Mesenchymal stem cell (in vitro differentiated cells and primary cell): ENCODE measurements around the gene ZNF317.
A peak's percentile ranks its signal among the peaks of the same experiment; 100 is the strongest.

Experiments used
- DNase-seq: peaks from one replicate; pipeline ENCODE4 v3.0.0-alpha.2; 2013
- H2AFZ ChIP-seq: one replicate; pipeline ENCODE4 v1.6.1; 2013; ENCODE audit warnings: low read depth, mild to moderate bottlenecking, control low read depth, inconsistent platforms, low read length, moderate library complexity
- H2AK5ac ChIP-seq: 2 replicates; pipeline ENCODE4 v1.6.1; 2013; ENCODE audit warnings: low read length, moderate library complexity, mild to moderate bottlenecking, inconsistent platforms; ENCODE audit not compliant: severe bottlenecking
- H2BK120ac ChIP-seq: one replicate; pipeline ENCODE4 v1.6.1; 2013; ENCODE audit warnings: low read depth, mild to moderate bottlenecking, inconsistent platforms, low read length, moderate library complexity
- H2BK12ac ChIP-seq, 2 experiments: one replicate each; pipeline ENCODE4 v1.6.1; 2013; ENCODE audit warnings: inconsistent platforms in 2 of 2, low read length in 2 of 2, mild to moderate bottlenecking in 2 of 2, moderate library complexity in 2 of 2, control low read depth in 1 of 2
- H2BK15ac ChIP-seq: one replicate; pipeline ENCODE4 v1.6.1; 2013; ENCODE audit warnings: mild to moderate bottlenecking, low read depth, inconsistent platforms; ENCODE audit not compliant: poor library complexity, severe bottlenecking
- H2BK5ac ChIP-seq: 2 replicates; pipeline ENCODE4 v1.6.1; 2013; ENCODE audit warnings: low read depth, mild to moderate bottlenecking, low read length, control low read depth, inconsistent platforms; ENCODE audit not compliant: poor library complexity, severe bottlenecking
- H3K14ac ChIP-seq, 2 experiments: one replicate each; pipeline ENCODE4 v1.6.1; 2013; ENCODE audit warnings: inconsistent platforms in 2 of 2, low read length in 2 of 2, control low read depth in 1 of 2, mild to moderate bottlenecking in 1 of 2, moderate library complexity in 1 of 2
- H3K18ac ChIP-seq, 2 experiments: one replicate each; pipeline ENCODE4 v1.6.1; 2013; ENCODE audit warnings: inconsistent platforms in 2 of 2, low read length in 2 of 2, control low read depth in 1 of 2, low read depth in 1 of 2, mild to moderate bottlenecking in 1 of 2
- H3K23ac ChIP-seq, 2 experiments: one replicate each; pipeline ENCODE4 v1.6.1; 2013; ENCODE audit warnings: inconsistent platforms in 2 of 2, low read length in 2 of 2, mild to moderate bottlenecking in 2 of 2, moderate library complexity in 2 of 2, control low read depth in 1 of 2
- H3K27ac ChIP-seq: 2 replicates; pipeline ENCODE4 v1.5.1; 2013; ENCODE audit warnings: mild to moderate bottlenecking, moderate library complexity, low read length, control low read depth, inconsistent platforms; ENCODE audit not compliant: poor library complexity, severe bottlenecking
- H3K27me3 ChIP-seq, 2 experiments: 2 replicates each; pipeline versions ENCODE4 v1.6.1 to v1.7.0; 2013; ENCODE audit warnings: low read length in 2 of 2, mild to moderate bottlenecking in 2 of 2, moderate library complexity in 2 of 2, control low read depth in 1 of 2, inconsistent platforms in 1 of 2; ENCODE audit not compliant: control insufficient read depth in 1 of 2, insufficient read depth in 1 of 2
- H3K36me3 ChIP-seq, 2 experiments: 2 replicates each; pipeline versions ENCODE4 v1.6.1 to v1.7.0; 2013; ENCODE audit warnings: low read length in 2 of 2, control low read depth in 1 of 2, inconsistent platforms in 1 of 2, low read depth in 1 of 2, mild to moderate bottlenecking in 1 of 2; ENCODE audit not compliant: insufficient read depth in 2 of 2, control insufficient read depth in 1 of 2
- H3K4ac ChIP-seq, 2 experiments: one replicate each; pipeline ENCODE4 v1.6.1; 2013; ENCODE audit warnings: inconsistent platforms in 2 of 2, low read length in 2 of 2, mild to moderate bottlenecking in 2 of 2, moderate library complexity in 2 of 2, control low read depth in 1 of 2, low read depth in 1 of 2
- H3K4me1 ChIP-seq: 2 replicates; pipeline ENCODE4 v1.6.1; 2013; ENCODE audit warnings: low read depth, low read length, control low read depth; ENCODE audit not compliant: control insufficient read depth, insufficient read depth
- H3K4me2 ChIP-seq: 2 replicates; pipeline ENCODE4 v1.6.1; 2013; ENCODE audit warnings: low read length, mild to moderate bottlenecking, inconsistent platforms; ENCODE audit not compliant: poor library complexity, severe bottlenecking
- H3K4me3 ChIP-seq, 2 experiments: 2 replicates each; pipeline versions ENCODE4 v1.5.1 to v1.7.0; 2013; ENCODE audit warnings: low read length in 2 of 2, mild to moderate bottlenecking in 2 of 2, control low read depth in 1 of 2, low read depth in 1 of 2; ENCODE audit not compliant: insufficient read depth in 1 of 2
- H3K79me1 ChIP-seq: replicated peaks from 2 replicates; pipeline ENCODE4 v1.6.1; 2013; ENCODE audit warnings: mild to moderate bottlenecking, control low read depth, low read length, inconsistent platforms; ENCODE audit not compliant: poor library complexity, severe bottlenecking
- H3K9ac ChIP-seq: 2 replicates; pipeline ENCODE4 v1.7.0; 2013; ENCODE audit warnings: mild to moderate bottlenecking, low read length, moderate library complexity
- H3K9me3 ChIP-seq: 2 replicates; pipeline ENCODE4 v1.7.0; 2013; ENCODE audit warnings: mild to moderate bottlenecking, low read length; ENCODE audit not compliant: control insufficient read depth
- H4K8ac ChIP-seq: one replicate; pipeline ENCODE4 v1.6.1; 2013; ENCODE audit warnings: inconsistent platforms, mild to moderate bottlenecking, low read length, moderate library complexity
- H4K91ac ChIP-seq: one replicate; pipeline ENCODE4 v1.6.1; 2013; ENCODE audit warnings: mild to moderate bottlenecking, low read length, inconsistent platforms
- WGBS: methylation state at CpG from one replicate; pipeline ENCODE4 v1.1.7; 2013; ENCODE audit warnings: mixed read lengths; 5-methylcytosine and 5-hydroxymethylcytosine counted together

Gene ZNF317

GRCh38 chr19:9132422-9132821 lies 7.8 kb upstream of the ZNF317 start:
- no peak overlapping the region for H2BK120ac ChIP-seq
- H3K4me3 ChIP-seq, result no peak overlapping the region
- no peaks in the 10 kb centered on the region for H3K79me1 ChIP-seq
- H3K4ac ChIP-seq, result no peak overlapping the region
- H3K9me3 ChIP-seq, result no peaks in the 10 kb centered on the region
- H2AK5ac ChIP-seq, result no peak overlapping the region
- H4K91ac ChIP-seq, result no peak overlapping the region
- no peak overlapping the region for H2BK12ac ChIP-seq
- H3K36me3 ChIP-seq, result no peaks in the 10 kb centered on the region
- DNase-seq, result no peak
- no peak overlapping the region for H3K23ac ChIP-seq
- no peak overlapping the region for H2AFZ ChIP-seq
- H2BK5ac ChIP-seq, result no peak overlapping the region
- 60% methylated on average over 5 of the region's 5 CpGs for WGBS
- no peak overlapping the region for H4K8ac ChIP-seq
- no peak overlapping the region for H2BK15ac ChIP-seq
- no peak overlapping the region for H3K14ac ChIP-seq
- H3K18ac ChIP-seq, result no peak overlapping the region
- H3K27me3 ChIP-seq, result peaks cover 0 to 4% of the 10 kb centered on the region in 2 experiments
- no peaks in the 10 kb centered on the region for H3K4me1 ChIP-seq
- no peak overlapping the region for H3K4me2 ChIP-seq
- H3K27ac ChIP-seq, result no peak overlapping the region
- H3K9ac ChIP-seq, result no peak overlapping the region

DNA sequence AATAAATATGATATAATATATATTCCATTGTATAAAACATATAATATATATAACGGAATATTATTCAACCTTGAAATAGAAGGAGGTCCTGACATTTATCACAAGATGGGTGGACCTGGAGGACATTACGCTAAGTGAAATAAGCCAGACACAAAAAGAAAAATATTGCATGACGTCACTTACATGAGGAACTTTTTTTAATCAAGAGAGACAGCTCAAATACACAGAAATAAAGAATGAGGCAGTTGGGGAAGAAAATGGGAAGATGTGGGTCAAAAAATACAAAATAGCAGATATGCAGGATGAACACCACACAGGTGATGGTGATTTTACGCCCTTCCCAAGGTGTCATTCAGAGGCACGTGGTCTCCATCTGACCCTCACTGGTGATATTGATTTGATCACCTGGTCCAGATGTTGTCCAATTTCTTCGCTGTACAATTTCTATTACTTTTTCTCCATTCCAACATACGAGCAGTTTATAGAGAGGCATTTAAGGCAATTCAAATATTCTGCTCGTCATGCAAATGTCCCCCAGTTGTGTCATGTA lies 513 bp upstream of the ZNF317 start:
- H3K4me1 ChIP-seq, result peaks cover 2% of the 10 kb centered on the region
- peak overlapping the region; percentile 93 for H4K8ac ChIP-seq
- H3K4ac ChIP-seq, result no peak overlapping the region
- H3K14ac ChIP-seq, result no peak overlapping the region
- no peak overlapping the region for H2AK5ac ChIP-seq
- H3K9ac ChIP-seq, result peak overlapping the region; percentile 99
- H3K4me2 ChIP-seq, result peak overlapping the region; percentile 82
- no peak overlapping the region for H2BK5ac ChIP-seq
- peaks cover 15% of the 10 kb centered on the region for H3K9me3 ChIP-seq
- no peak overlapping the region for H2BK12ac ChIP-seq
- H3K18ac ChIP-seq, result peak overlapping the region; percentile 50 to 67
- H3K27me3 ChIP-seq, result no peaks in the 10 kb centered on the region
- H3K79me1 ChIP-seq, result no peaks in the 10 kb centered on the region
- no peak overlapping the region for H3K27ac ChIP-seq
- no peak overlapping the region for H2BK120ac ChIP-seq
- H2BK15ac ChIP-seq, result no peak overlapping the region
- no peak overlapping the region for H3K23ac ChIP-seq
- 34% methylated on average over 7 of the region's 8 CpGs for WGBS
- peak overlapping the region; percentile 98 for H2AFZ ChIP-seq
- no peaks in the 10 kb centered on the region for H3K36me3 ChIP-seq
- no peak for DNase-seq
- peak overlapping the region; percentile 63 to 99 for H3K4me3 ChIP-seq
- no peak overlapping the region for H4K91ac ChIP-seq

DNA sequence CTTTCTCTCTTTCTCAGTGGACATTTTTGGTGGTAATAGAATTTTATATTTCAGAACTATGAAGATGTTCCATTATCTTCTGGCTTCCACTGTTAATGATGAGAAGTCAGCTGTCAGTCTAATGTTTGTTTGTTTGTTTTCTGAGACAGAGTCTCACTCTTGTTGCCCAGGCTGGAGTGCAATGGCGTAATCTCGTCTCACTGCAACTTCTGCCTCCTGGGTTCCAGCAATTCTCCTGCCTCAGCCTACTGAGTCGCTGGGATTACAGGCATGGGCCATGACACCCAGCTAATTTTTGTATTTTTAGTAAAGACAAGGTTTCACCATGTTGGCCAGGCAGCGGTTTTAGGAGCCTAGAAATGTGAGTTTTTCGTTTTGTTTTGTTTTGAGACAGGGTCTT lies 4.7 kb downstream of the ZNF317 start:
- Histone ChIP-seq H4K8ac (no peak overlapping the region), H3K4me3 (no peak overlapping the region), H2AFZ (no peak overlapping the region), H3K27me3 (no peaks in the 10 kb centered on the region), H2BK12ac (no peak overlapping the region), H3K18ac (no peak overlapping the region), H3K9ac (no peak overlapping the region), H3K36me3 (peaks cover 24 to 27% of the 10 kb centered on the region in 2 experiments), H3K4ac (no peak overlapping the region), H3K9me3 (peaks cover 59% of the 10 kb centered on the region), H3K4me2 (no peak overlapping the region), H3K4me1 (no peaks in the 10 kb centered on the region), H2AK5ac (no peak overlapping the region), H3K27ac (no peak overlapping the region), H2BK15ac (no peak overlapping the region), H3K14ac (no peak overlapping the region), H2BK120ac (no peak overlapping the region), H2BK5ac (no peak overlapping the region), H3K23ac (no peak overlapping the region), H4K91ac (no peak overlapping the region), H3K79me1 (peaks cover 6% of the 10 kb centered on the region)
- DNase-seq, result peak; percentile 16
- 96% methylated on average over 5 of the region's 5 CpGs for WGBS

DNA sequence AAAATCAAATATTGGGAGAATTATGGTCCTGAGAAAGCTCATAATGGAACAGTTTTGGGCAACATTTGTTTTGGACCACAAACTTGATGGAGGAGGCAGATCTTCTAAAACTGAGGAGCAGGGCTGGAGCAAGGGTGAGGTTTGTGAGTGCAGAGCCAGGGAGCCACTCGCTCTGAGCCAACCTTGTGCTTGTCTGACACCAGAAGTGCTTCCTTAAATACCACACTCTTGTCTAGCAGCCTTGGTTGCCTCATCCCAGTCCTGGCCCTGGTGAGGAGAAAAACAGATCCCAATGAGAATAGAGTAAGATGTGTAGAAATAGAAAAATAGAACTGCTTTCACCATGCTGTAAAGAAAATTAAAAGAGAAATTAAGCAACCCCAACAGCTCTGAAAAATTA lies 6.7 kb downstream of the ZNF317 start:
- H3K4me3 ChIP-seq, result no peak overlapping the region
- H3K4me1 ChIP-seq, result no peaks in the 10 kb centered on the region
- H3K9me3 ChIP-seq, result peaks cover 72% of the 10 kb centered on the region
- no peak overlapping the region for H2BK12ac ChIP-seq
- no peak overlapping the region for H2AK5ac ChIP-seq
- no peak overlapping the region for H3K14ac ChIP-seq
- H3K18ac ChIP-seq, result no peak overlapping the region
- H2BK120ac ChIP-seq, result no peak overlapping the region
- DNase-seq, result no peak
- no peak overlapping the region for H4K8ac ChIP-seq
- no peak overlapping the region for H2AFZ ChIP-seq
- H3K23ac ChIP-seq, result no peak overlapping the region
- H2BK15ac ChIP-seq, result no peak overlapping the region
- no peak overlapping the region for H4K91ac ChIP-seq
- H3K27me3 ChIP-seq, result no peaks in the 10 kb centered on the region
- H2BK5ac ChIP-seq, result no peak overlapping the region
- WGBS, result no CpG with 5 or more reads among the region's 1 CpG
- H3K9ac ChIP-seq, result no peak overlapping the region
- H3K27ac ChIP-seq, result no peak overlapping the region
- no peak overlapping the region for H3K4me2 ChIP-seq
- H3K36me3 ChIP-seq, result peaks cover 30 to 31% of the 10 kb centered on the region in 2 experiments
- H3K4ac ChIP-seq, result no peak overlapping the region
- H3K79me1 ChIP-seq, result peaks cover 6% of the 10 kb centered on the region
